Activated CD4-positive, alpha-beta memory T cell treated with anti-CD3 and anti-CD28 coated beads, Interleukin-2, amount 10 ng/mL, durations not matched to agents 7 days and 5 days (primary cell): ENCODE results near the gene CDHR4. TPM values are rescaled to one million over a fixed set of nuclear protein-coding genes. Genes with fewer than 3 reads are reported as not detected.
"Not testable (repeated sequence)": the region's sequence is repeated elsewhere in the genome, so short reads cannot be mapped to it uniquely, and the experiment has no call there.

Experiments
- CTCF ChIA-PET: fragments of 350-600 bp; sonication (Branson Sonifier 250); formaldehyde crosslinking; loops from one replicate; lab custom pipeline; 2021; ENCODE audit warnings: antibody characterized with exemption, inconsistent platforms; lab: Charles Lee
- POLR2A ChIA-PET: fragments of 350-600 bp; sonication (Branson Sonifier 250); formaldehyde crosslinking; loops from one replicate; lab custom pipeline; 2021; ENCODE audit warnings: antibody characterized with exemption; lab: Charles Lee
- DNase-seq: peaks from one replicate; pipeline ENCODE4 v3.0.0-alpha.2; 2020
- H3K27ac Mint-ChIP-seq: one replicate; pipeline ENCODE4 v1.8.0; 2021; ENCODE audit warnings: mild to moderate bottlenecking, mixed read lengths
- H3K27me3 Mint-ChIP-seq: one replicate; pipeline ENCODE4 v1.8.0; 2021; ENCODE audit warnings: mixed read lengths
- H3K36me3 Mint-ChIP-seq: one replicate; pipeline ENCODE4 v1.8.0; 2021; ENCODE audit warnings: low read depth, mixed read lengths
- H3K4me1 Mint-ChIP-seq: one replicate; pipeline ENCODE4 v1.8.0; 2021; ENCODE audit warnings: mixed read lengths
- H3K4me3 Mint-ChIP-seq: one replicate; pipeline ENCODE4 v1.8.0; 2021; ENCODE audit warnings: mild to moderate bottlenecking, mixed read lengths
- H3K9me3 Mint-ChIP-seq: one replicate; pipeline ENCODE4 v1.8.0; 2021; ENCODE audit warnings: mixed read lengths
- total RNA-seq, 2 experiments: library from RNA; stranded (reverse); gene quantifications; one replicate each; pipeline ENCODE4 v1.2.3, GENCODE V29; 2021

The CDHR4 gene, protein sequence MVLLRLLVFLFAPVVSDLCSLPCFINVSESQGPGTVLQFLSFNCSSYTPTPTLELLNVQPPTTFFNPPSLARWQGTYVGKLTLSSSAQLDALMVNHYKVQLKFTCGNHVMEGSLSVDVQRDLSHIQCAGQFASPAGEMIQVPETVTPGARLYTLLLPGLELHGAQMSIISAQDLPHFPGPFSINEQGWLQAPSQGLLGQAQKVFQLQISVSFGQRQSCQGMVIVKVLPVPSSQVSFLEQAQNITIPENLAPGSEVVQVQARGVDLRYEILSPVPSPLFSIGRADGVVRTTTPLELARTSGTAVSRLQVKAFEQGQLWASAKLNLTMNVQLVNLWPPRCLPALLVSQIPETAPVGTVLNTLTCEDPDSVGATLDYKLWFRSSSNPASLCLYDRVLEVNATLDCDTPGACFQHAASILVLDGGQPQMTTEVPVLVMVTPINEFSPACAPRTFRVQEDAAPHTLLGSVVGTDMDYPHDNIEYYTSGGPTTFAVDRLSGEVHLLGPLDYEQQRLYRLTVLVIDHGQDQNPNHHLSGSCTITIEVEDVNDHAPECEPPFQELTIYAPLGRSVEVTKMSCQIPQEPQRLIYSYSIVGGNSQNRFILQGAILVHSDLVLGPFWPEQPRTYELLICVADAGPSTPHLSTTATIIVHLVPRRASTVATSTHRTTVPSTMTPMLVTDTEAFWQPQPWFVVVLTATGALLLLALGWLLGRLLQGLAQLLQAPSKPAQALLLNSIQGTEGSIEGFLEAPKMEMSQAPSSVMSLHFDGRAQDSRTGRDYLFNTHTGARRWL
- total RNA-seq = not detected

DNA sequence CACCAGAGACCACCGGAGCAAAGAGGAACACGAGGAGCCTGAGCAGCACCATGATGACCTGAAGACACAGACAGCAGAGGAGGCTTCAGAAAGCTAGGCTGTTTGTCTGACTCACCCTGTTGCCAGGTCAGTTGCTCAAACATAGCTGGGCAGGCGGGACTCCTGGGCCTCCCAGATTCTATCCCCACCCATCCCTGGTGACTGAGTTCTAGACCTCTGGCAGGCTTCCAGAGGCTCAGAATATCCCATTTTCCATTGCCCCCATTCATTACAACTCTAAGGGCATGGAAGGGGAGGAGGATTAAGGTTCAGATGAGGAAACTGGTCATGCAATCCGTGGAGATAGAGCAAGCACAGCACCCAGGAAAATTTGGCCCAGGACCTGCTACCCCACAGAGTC lies at the start of gene CDHR4:
Gene CDHR4, minus strand, starts transcription at position 113 of the 400 bp plus-strand sequence. Its CDS starts 61 bp downstream, at position 52.
- DNase-seq = no peak
- CTCF ChIA-PET = interaction anchor here (1.2 to 2.6 kb wide), 3 partner anchors 9 to 39 kb away, joined by 4 to 8 read pairs (median 6); no protein-coding TSS in a partner anchor
- Mint-ChIP-seq H3K9me3 (no peaks in the 10 kb centered on the region), H3K36me3 (no peaks in the 10 kb centered on the region), H3K27ac (no peak within 1 kb of the TSS), H3K4me3 (no peak within 1 kb of the TSS), H3K27me3 (peaks cover 16% of the 10 kb centered on the region), H3K4me1 (peaks cover 16% of the 10 kb centered on the region)
- POLR2A ChIA-PET = interaction anchor here (1.6 kb wide), 1 partner anchor 14 kb away, joined by 5 read pairs; no protein-coding TSS in a partner anchor

DNA sequence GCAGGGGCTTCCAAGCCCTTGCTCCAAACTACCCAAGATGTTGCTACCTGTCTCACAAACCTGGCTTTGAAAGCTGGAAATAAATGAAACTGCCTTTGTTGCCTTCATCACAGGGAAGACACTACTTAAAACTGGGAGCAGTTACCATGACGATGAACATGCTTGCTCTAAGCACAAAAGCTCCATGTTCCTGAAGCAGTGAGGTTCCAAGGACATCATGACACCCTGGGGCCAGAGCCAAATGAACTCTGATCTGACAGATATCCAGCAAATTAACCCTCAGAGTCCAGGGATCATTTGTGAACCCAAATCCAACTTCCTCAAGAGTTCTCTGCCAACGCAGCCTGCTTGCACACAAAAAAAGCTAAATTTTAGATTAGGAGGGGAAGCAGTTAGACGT lies 46.0 kb upstream of the CDHR4 start:
- no peak overlapping the region for H3K27ac Mint-ChIP-seq
- CTCF ChIA-PET = interaction anchor here (0.6 to 1.8 kb wide), 2 partner anchors 43 to 87 kb away, joined by 3 to 8 read pairs; partner anchors contain the start of gene INKA1
- POLR2A ChIA-PET = interaction anchor here (0.7 to 1.2 kb wide), 3 partner anchors 9 to 11 kb away, joined by 3 read pairs; partner anchors contain the start of gene TRAIP
- H3K36me3 Mint-ChIP-seq = peaks cover 15% of the 10 kb centered on the region
- H3K9me3 Mint-ChIP-seq = no peaks in the 10 kb centered on the region
- H3K4me1 Mint-ChIP-seq = no peaks in the 10 kb centered on the region
- H3K4me3 Mint-ChIP-seq = no peak overlapping the region
- DNase-seq = no peak
- H3K27me3 Mint-ChIP-seq = no peaks in the 10 kb centered on the region

DNA sequence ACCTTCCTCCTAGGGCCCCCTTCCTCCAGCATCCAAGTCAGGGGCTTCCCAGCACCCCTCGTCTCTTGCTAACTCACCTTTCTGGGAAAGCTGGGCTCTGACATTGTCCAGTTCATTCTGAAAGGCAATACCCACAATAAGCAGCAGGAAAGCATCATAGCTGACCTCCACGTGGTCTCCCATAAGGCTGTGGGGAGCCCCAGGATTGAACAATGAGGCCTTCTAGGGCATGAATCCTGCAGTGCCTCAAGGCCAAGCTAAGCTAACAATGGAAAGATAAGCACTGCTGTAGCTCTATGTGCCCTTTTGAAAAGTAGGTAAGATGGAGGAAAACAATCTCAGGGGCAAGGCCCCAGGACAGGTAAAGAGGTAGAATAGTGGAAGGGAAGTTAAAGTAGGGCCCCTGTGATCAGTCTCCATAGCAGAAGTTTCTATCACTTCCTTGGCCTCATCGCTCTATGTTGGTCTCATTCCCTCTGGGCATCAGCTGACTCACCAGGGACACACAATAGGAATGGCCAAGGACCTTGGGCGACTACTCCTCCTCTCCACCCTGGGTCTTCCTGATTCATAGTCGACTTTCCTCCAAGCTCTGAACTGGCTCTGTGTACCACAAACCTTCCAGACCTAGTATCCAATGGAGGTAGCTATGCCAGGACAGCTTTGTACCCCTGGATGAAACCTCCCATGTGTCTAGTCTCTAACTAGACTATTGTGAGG lies 45.0 kb upstream of the CDHR4 start:
- Mint-ChIP-seq H3K36me3 (peaks cover 15% of the 10 kb centered on the region), H3K9me3 (no peaks in the 10 kb centered on the region), H3K27ac (no peak overlapping the region), H3K4me1 (no peaks in the 10 kb centered on the region), H3K4me3 (no peak overlapping the region), H3K27me3 (no peaks in the 10 kb centered on the region)
- POLR2A ChIA-PET = interaction anchor here (1.2 kb wide), 1 partner anchor 11 kb away, joined by 3 read pairs; no protein-coding TSS in a partner anchor
- DNase-seq = no peak
- CTCF ChIA-PET = interaction anchor here (0.8 to 1.8 kb wide), 3 partner anchors 42 to 173 kb away, joined by 3 to 8 read pairs (median 4); partner anchors contain the start of gene INKA1

DNA sequence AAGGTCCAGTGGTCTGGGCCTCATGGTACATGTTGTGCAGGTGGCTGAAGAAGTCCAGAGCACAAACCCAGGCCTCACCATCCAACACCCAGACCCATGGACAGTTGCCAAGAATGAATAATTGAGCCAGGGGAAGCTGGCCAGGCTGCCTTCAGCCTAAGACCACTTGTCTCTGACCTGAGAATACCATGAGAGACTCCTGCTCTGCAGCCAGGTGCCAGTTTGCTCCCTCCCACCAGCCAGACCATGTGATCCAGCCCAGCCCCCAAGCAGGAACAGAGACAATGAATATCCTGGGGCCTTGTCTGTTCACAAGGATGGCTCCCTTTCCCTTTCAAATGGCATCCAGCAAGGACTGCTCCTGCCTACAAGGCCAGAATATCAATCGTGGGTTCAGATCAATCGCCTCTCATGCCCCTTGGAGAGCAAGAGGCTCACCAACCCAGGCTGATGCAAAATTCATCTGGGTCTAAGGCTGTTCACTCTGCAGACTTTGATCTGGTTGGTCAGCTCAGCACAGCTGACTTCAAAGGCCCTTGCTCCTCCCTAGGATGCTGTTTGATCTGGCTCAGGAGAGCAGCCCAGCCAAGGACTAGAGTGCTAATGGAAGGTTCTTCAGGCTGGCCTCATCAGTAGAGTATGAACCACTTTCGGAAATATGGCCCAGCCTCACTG lies 43.3 kb upstream of the CDHR4 start:
- no peak overlapping the region for H3K4me3 Mint-ChIP-seq
- ChIA-PET POLR2A (no interaction called here), CTCF (interaction anchor here (5.5 kb wide), 1 partner anchor 39 kb away, joined by 104 read pairs; the partner anchor contains the start of gene INKA1)
- peaks cover 1% of the 10 kb centered on the region for H3K4me1 Mint-ChIP-seq
- H3K27me3 Mint-ChIP-seq = no peaks in the 10 kb centered on the region
- no peaks in the 10 kb centered on the region for H3K9me3 Mint-ChIP-seq
- DNase-seq = no peak
- no peak overlapping the region for H3K27ac Mint-ChIP-seq
- peaks cover 19% of the 10 kb centered on the region for H3K36me3 Mint-ChIP-seq

DNA sequence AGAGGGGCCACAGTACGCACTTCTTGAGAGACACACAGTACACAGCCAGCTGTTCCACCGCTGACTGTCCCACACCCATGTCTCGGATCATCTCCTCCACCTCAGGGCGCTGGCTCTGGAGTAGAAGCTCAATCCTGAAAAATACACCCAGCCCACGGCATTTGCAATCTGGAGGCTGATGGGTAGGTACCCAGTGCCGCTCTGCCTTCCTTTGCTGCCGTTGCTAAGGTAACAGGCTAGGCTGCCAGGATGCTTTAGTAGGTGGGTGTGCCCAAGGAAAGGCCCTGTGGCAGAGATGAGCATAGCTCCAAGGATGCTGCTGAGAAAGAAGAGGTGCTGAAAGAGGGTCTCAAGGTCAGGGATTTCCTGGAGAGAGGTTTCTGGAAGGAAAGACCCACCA lies 42.1 kb upstream of the CDHR4 start:
- H3K27ac Mint-ChIP-seq = no peak overlapping the region
- POLR2A ChIA-PET = no interaction called here
- CTCF ChIA-PET = interaction anchor here (0.6 to 5.5 kb wide), 4 partner anchors 12 to 260 kb away, joined by 3 to 104 read pairs (median 3); partner anchors contain the start of gene INKA1
- H3K27me3 Mint-ChIP-seq = no peaks in the 10 kb centered on the region
- no peaks in the 10 kb centered on the region for H3K9me3 Mint-ChIP-seq
- DNase-seq = no peak
- H3K4me1 Mint-ChIP-seq = peaks cover 1% of the 10 kb centered on the region
- H3K36me3 Mint-ChIP-seq = peaks cover 22% of the 10 kb centered on the region
- no peak overlapping the region for H3K4me3 Mint-ChIP-seq

DNA sequence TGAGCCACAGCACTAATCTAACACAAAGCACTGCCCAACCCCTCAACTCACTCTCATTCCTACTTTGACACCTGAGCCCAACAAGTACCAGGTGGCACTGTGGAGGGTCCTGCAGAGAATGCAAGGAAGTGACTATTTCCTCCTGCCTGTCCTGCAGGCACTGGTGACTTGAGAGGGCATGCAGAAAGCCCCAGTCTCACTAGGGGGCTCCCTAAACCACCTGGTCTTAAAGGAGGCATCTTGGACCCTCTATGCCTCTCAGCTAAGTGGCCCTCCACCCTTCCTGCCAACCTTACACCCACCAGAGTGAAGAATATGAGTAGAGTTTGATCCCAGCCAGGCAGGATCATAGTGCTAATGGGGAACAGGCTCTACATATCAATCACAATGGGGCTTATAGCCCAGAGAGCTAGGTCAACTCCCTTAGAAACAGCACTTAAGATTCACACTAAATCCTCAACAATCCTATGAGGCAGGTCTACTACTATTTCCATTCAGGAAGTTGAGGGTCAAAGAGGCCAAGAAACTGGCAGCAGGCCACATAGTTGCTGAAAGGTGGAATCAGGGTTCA lies 41.5 kb upstream of the CDHR4 start:
- ChIA-PET POLR2A (no interaction called here), CTCF (interaction anchor here (0.6 to 5.5 kb wide), 7 partner anchors 9 to 301 kb away, joined by 3 to 104 read pairs (median 4); partner anchors contain the start of gene INKA1)
- no peak for DNase-seq
- H3K27ac Mint-ChIP-seq = no peak overlapping the region
- no peaks in the 10 kb centered on the region for H3K9me3 Mint-ChIP-seq
- H3K36me3 Mint-ChIP-seq = peaks cover 18% of the 10 kb centered on the region
- H3K4me3 Mint-ChIP-seq = no peak overlapping the region
- H3K27me3 Mint-ChIP-seq = no peaks in the 10 kb centered on the region
- peaks cover 1% of the 10 kb centered on the region for H3K4me1 Mint-ChIP-seq

DNA sequence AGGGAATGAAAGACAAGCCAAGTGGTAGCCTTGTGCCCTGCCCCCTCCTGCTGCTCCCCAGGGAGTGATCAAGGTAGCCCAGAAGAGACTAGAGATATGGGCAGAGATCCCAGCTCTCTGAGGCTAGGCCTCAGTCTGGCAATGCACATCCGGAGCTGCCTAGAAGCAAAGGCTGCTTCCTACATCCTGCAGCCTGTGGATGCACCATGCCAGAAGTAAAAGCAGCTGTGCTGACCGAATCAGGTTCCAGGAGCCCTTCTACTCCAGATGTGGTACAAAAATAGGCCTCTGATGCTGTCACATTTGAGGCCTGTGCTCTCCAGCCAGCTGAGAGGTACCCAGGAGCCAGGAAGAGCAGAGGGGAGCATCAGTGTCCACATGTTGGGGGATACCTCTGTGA lies 40.7 kb upstream of the CDHR4 start:
- Mint-ChIP-seq H3K27ac (no peak overlapping the region), H3K27me3 (no peaks in the 10 kb centered on the region), H3K4me3 (no peak overlapping the region), H3K36me3 (peaks cover 15% of the 10 kb centered on the region), H3K9me3 (no peaks in the 10 kb centered on the region), H3K4me1 (peaks cover 1% of the 10 kb centered on the region)
- ChIA-PET POLR2A (no interaction called here), CTCF (interaction anchor here (0.6 to 5.5 kb wide), 7 partner anchors 10 to 300 kb away, joined by 4 to 104 read pairs (median 5); partner anchors contain the start of genes INKA1 and UBA7)
- DNase-seq = no peak

DNA sequence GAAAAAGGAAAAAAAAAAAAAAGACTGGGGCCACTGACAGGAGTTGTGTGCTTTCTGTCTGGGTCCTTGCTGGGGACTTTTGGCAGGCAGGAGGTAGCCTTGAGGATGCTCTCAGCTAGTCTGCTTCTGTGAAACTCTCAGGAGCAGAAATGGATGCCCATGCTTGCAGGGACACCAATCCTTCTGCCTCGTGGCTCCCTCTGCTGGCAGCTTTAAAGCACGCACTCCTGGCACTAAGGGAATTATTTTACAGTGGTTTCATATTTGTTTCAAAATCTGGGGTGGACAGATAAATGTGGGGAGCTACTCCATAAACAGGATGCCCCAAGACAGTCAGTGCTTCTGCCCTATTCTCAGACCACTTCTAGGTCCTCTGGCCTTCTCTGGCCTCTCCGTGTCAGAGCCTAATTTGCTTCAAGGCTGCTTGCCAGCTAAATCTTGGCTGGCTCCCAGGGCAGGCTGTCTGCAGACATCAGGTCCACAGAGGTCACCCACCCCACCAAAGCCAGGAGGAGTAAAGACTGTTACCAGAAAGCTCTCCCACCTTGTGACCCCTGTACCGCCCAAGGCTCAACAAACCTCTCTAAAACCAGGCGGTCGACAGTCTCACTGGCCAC lies 39.6 kb upstream of the CDHR4 start:
- H3K9me3 Mint-ChIP-seq = no peaks in the 10 kb centered on the region
- DNase-seq = peak; percentile 81
- peaks cover 1% of the 10 kb centered on the region for H3K4me1 Mint-ChIP-seq
- H3K27ac Mint-ChIP-seq = no peak overlapping the region
- peaks cover 16% of the 10 kb centered on the region for H3K36me3 Mint-ChIP-seq
- H3K4me3 Mint-ChIP-seq = no peak overlapping the region
- POLR2A ChIA-PET = interaction anchor here (0.6 to 2.7 kb wide), 5 partner anchors 30 to 115 kb away, joined by 3 to 24 read pairs (median 3); partner anchors contain the start of genes GMPPB, INKA1 and IP6K1
- no peaks in the 10 kb centered on the region for H3K27me3 Mint-ChIP-seq
- CTCF ChIA-PET = interaction anchor here (0.7 to 5.5 kb wide), 37 partner anchors 11 to 299 kb away, joined by 3 to 104 read pairs (median 5); partner anchors contain the start of genes CDHR4, INKA1, IP6K1 and TRAIP

DNA sequence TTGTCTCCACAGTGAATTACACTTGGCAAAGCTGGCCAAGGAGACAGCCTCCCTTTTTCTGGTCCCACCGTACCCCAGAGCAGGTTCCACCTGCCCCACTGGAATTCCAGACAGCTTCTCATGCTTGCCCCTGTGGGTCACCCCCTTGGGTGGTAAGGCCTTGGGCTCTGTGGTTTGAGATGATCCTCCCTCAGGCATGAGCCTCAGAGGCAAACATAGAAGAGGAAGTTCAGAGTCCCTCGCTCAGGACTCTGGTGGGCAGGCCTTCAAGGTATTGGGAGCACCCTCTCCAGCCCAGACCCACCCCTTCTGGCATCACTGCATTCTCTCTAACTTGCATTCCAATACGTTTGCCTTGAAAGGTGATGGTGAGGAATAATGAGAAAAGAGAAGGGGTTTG lies 31.7 kb upstream of the CDHR4 start:
- ChIA-PET POLR2A (interaction anchor here (1.0 kb wide), 1 partner anchor 28 kb away, joined by 4 read pairs; the partner anchor contains the start of gene INKA1), CTCF (interaction anchor here (0.7 kb wide), 1 partner anchor 27 kb away, joined by 3 read pairs; no protein-coding TSS in a partner anchor)
- DNase-seq = no peak
- H3K4me1 Mint-ChIP-seq = no peaks in the 10 kb centered on the region
- no peak overlapping the region for H3K4me3 Mint-ChIP-seq
- H3K27ac Mint-ChIP-seq = no peak overlapping the region
- H3K9me3 Mint-ChIP-seq = no peaks in the 10 kb centered on the region
- H3K36me3 Mint-ChIP-seq = peaks cover 32% of the 10 kb centered on the region
- no peaks in the 10 kb centered on the region for H3K27me3 Mint-ChIP-seq

DNA sequence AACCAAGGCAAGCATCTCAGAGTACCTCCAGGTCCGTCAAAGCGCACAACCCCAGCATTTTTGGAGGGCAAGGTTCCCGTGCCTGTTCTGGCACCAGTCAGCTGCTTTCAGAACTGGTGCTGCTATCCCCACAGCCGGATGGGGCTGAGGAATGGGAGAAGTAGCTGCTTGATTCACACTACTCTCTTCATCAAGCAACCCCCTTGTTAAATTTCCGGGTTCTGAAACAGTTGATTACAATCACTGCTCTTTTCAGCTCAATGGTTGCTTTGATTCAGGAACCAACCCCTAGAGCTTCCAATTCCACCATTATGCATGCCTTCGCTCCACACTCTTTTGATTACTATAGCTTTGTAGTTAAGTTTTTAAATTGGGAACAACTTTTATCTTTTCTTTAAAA lies 26.3 kb upstream of the CDHR4 start:
- Mint-ChIP-seq H3K36me3 (peaks cover 15% of the 10 kb centered on the region), H3K9me3 (no peaks in the 10 kb centered on the region), H3K4me1 (no peaks in the 10 kb centered on the region), H3K4me3 (no peak overlapping the region), H3K27ac (no peak overlapping the region), H3K27me3 (no peaks in the 10 kb centered on the region)
- CTCF ChIA-PET = interaction anchor here (0.7 to 2.8 kb wide), 3 partner anchors 13 to 23 kb away, joined by 3 to 19 read pairs (median 7); partner anchors contain the start of gene INKA1
- POLR2A ChIA-PET = interaction anchor here (0.7 kb wide), 1 partner anchor 13 kb away, joined by 3 read pairs; no protein-coding TSS in a partner anchor
- DNase-seq = no peak

DNA sequence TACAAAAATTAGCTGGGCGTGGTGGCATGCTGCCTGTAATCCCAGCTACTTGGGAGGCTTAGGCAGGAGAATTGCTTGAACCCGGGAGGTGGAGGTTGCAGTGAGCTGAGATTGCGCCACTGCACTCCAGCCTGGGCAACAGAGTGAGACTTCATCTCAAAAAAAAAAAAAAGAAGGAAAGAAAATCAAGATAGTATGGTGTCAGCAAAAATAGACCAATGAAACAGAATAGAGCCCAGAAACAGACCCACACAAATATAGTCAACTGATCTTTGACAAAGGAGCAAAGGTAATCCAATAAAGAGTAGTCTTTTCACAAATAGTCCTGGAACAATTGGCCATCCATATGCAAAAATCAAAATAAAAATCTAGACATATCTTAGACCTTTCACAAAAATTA lies 23.5 kb upstream of the CDHR4 start:
- POLR2A ChIA-PET, H3K4me3 Mint-ChIP-seq, H3K27ac Mint-ChIP-seq, DNase-seq, H3K9me3 Mint-ChIP-seq, H3K36me3 Mint-ChIP-seq, H3K27me3 Mint-ChIP-seq, H3K4me1 Mint-ChIP-seq: not testable (repeated sequence)
- CTCF ChIA-PET = interaction anchor here (1.2 kb wide), 1 partner anchor 15 kb away, joined by 6 read pairs; no protein-coding TSS in a partner anchor
